H1 (cell line): ENCODE data around the gene PROK1.

Experiments
- EZH2 ChIP-seq: fragments of 200-600 bp; sonication (generic); IDR thresholded peaks from 2 replicates; pipeline ENCODE4 v1.7.1; 2012; ENCODE audit warnings: low read depth, mild to moderate bottlenecking, moderate library complexity, low read length, inconsistent platforms; ENCODE audit not compliant: severe bottlenecking
- HDAC2 ChIP-seq, 2 experiments: fragments of 300-600 bp in 1 of 2; sonication (generic) in 1 of 2; IDR thresholded peaks; 2 replicates each; pipeline ENCODE4 v1.6.1; 2011 to 2012; ENCODE audit warnings: low read depth in 2 of 2, low read length in 2 of 2, mild to moderate bottlenecking in 2 of 2, moderate library complexity in 2 of 2, borderline replicate concordance in 1 of 2, inconsistent platforms in 1 of 2
- MAX ChIP-seq: IDR thresholded peaks from 2 replicates; pipeline ENCODE4 v1.6.1; 2012; ENCODE audit warnings: inconsistent platforms
- SP1 ChIP-seq: IDR thresholded peaks from 2 replicates; pipeline ENCODE4 v1.6.1; 2011; ENCODE audit warnings: low read depth, low read length

- TF ChIP-seq HDAC2 (IDR thresholded peaks at IDR 0.05; ENCODE audit: borderline replicate concordance in 1 of 2, low read depth in 2 of 2, low read length in 2 of 2) (no peak), EZH2 (no peak), MAX (no peak), SP1 (no peak)
These were observed 31.8 kb downstream of the PROK1 start for GRCh38 chr1:110482662-110483307.
